ENCODE results near the gene TPD52L2.
"Not testable (repeated sequence)": the region's sequence is repeated elsewhere in the genome, so short reads cannot be mapped to it uniquely, and the experiment has no call there.

The TPD52L2 gene

DNA sequence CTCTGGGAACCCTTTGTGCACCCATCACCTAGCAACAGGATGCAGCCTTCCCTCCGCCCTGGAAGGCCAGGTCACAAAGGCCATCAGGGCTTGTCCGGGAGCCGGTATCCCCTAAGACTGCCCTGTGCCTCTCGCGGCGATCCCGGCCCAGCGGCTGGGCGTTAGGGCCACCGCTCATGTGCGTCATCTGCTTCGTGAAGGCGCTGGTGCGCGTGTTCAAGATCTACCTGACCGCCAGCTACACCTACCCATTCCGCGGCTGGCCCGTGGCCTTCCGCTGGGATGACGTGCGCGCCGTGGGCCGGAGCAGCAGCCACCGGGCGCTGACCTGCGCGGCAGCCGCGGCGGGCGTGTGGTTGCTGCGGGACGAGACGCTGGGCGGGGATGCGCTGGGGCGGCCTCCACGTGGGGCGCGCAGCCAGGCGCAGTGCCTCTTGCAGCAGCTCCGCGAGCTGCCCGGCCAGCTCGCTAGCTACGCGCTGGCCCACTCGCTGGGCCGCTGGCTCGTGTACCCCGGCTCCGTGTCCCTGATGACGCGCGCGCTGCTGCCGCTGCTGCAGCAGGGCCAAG, 3.6 kb upstream of the TPD52L2 start, which contains the start of gene ABHD16B:
Gene ABHD16B (plus strand): TSS at position 134 of the 570 bp plus-strand sequence. CDS start 43 bp downstream, at position 177.
- in situ Hi-C loops (cut with HindIII; ENCODE audit: low sequenced_read_pairs): no loop called here
- TF ChIP-seq, protein P1, sequence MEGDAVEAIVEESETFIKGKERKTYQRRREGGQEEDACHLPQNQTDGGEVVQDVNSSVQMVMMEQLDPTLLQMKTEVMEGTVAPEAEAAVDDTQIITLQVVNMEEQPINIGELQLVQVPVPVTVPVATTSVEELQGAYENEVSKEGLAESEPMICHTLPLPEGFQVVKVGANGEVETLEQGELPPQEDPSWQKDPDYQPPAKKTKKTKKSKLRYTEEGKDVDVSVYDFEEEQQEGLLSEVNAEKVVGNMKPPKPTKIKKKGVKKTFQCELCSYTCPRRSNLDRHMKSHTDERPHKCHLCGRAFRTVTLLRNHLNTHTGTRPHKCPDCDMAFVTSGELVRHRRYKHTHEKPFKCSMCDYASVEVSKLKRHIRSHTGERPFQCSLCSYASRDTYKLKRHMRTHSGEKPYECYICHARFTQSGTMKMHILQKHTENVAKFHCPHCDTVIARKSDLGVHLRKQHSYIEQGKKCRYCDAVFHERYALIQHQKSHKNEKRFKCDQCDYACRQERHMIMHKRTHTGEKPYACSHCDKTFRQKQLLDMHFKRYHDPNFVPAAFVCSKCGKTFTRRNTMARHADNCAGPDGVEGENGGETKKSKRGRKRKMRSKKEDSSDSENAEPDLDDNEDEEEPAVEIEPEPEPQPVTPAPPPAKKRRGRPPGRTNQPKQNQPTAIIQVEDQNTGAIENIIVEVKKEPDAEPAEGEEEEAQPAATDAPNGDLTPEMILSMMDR (IDR thresholded peaks at IDR 0.05; ENCODE audit: low read depth, low read length, missing control alignments): no peak
- no peak within 1 kb of the TSS for H3K4me3 ChIP-seq (ENCODE audit: low read depth, low read length)
- no peak for DNase-seq (ENCODE audit: low read depth)

DNA sequence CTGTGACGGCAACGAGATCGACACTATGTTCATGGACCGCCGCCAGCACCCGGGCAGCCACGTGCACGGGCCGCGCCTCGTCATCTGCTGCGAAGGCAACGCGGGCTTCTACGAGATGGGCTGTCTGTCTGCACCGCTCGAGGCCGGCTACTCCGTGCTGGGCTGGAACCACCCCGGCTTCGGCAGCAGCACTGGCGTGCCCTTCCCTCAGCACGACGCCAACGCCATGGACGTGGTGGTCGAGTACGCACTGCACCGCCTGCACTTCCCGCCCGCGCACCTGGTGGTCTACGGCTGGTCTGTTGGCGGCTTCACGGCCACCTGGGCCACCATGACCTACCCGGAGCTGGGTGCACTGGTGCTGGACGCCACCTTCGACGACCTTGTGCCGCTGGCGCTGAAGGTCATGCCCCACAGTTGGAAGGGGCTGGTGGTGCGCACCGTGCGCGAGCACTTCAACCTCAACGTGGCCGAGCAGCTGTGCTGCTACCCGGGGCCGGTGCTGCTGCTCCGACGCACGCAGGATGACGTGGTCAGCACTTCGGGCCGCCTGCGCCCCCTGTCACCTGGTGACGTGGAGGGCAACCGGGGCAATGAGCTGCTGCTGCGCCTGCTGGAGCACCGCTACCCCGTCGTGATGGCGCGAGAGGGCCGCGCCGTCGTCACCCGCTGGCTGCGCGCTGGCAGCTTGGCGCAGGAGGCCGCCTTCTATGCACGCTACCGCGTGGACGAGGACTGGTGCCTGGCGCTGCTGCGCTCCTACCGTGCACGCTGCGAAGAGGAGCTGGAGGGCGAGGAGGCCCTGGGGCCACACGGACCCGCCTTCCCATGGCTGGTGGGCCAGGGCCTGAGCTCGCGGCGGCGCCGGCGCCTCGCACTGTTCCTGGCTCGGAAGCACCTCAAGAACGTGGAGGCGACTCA, 2.8 kb upstream of the TPD52L2 start:
- in situ Hi-C loops (cut with HindIII; ENCODE audit: low sequenced_read_pairs): no loop called here
- no peak overlapping the region for H3K4me3 ChIP-seq (ENCODE audit: low read depth, low read length)
- TF ChIP-seq, protein P1 (IDR thresholded peaks at IDR 0.05; ENCODE audit: low read depth, low read length, missing control alignments): no peak
- no peak for DNase-seq (ENCODE audit: low read depth)

DNA sequence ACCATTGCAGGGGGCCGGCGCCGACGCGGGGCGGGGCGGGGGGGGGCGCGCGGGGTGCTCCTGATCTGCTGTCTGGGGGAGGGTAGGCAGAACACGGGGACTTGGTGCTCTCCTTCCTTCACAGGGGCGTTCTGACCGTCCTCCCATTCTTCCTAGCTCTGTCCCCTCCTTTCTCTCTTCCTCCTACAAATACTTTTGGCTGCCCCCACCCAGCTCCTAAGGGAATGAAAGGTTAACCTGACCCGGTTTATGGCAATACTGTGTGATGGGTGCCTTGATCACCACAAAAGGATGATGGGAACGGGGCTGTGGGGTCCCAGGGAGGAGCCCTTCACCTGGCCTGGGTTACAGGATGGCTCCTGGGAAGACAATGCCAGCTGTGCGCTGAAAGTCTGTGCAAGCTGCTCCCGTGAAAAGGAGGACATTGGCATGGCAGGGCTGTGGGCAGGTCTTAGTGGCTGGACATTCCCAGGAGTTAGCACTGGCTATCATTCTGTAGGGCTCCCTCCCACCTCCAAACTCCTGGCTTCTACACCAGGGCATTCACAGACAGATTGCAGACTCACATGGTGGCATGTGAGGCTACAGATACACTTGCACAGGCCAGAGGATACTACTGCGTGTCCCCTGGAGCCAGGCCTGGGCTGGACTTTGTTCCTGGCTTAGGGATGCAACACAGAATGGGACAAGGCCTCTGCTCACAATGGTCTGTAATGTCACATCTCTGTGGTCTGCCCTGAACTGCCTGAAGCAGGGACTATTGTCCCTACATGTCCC, 1.9 kb upstream of the TPD52L2 start:
- peak overlapping the region; percentile 95 for H3K4me3 ChIP-seq (ENCODE audit: low read depth, low read length)
- in situ Hi-C loops (cut with HindIII; ENCODE audit: low sequenced_read_pairs): no loop called here

DNA sequence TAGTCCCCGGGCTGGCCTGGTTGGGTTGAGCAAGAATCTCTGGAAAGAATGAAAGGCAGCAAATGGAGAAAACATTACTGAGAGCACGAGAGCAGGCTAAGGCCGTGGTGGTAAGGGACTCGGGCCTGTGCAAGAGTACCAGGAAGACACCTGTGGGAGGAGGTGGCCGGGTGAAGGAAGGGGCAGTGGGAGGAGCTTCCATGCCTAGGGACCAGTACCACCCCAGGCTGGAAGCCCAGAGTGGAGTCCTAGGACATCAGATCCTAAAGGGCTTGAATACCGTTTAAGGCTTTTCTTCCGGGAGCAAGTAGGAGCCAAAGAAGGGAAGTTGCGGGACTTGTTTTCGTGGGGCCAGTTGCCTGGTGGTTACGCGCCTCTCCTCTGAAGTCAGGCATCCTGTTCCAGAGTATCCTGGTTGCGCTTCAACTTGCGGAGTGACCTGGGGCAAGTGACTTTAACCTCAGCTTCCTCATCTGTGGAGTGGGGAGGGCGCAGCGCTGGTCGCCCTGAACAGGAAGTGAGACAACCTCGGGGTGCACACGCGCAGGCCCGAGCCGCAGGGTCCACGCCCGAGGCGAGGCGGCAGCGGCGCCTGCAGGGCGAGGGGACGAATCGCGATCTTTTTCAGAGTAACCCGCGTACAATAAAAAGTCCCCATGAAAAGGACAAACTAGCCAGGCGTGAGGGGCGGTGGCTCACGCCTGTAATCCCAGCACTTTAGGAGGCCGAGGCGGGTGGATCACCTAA, 1.1 kb upstream of the TPD52L2 start:
- TF ChIP-seq, protein P1 (IDR thresholded peaks at IDR 0.05; ENCODE audit: low read depth, low read length, missing control alignments): peak; percentile 64
- H3K4me3 ChIP-seq (ENCODE audit: low read depth, low read length): peak overlapping the region; percentile 95
- in situ Hi-C loops (cut with HindIII; ENCODE audit: low sequenced_read_pairs): no loop called here
- DNase-seq (ENCODE audit: low read depth): no peak

More for the DNA sequence above, 1.9 kb upstream of the TPD52L2 start:
- TF ChIP-seq, protein P1 (IDR thresholded peaks at IDR 0.05; ENCODE audit: low read depth, low read length, missing control alignments): no peak
- no peak for DNase-seq (ENCODE audit: low read depth)

DNA sequence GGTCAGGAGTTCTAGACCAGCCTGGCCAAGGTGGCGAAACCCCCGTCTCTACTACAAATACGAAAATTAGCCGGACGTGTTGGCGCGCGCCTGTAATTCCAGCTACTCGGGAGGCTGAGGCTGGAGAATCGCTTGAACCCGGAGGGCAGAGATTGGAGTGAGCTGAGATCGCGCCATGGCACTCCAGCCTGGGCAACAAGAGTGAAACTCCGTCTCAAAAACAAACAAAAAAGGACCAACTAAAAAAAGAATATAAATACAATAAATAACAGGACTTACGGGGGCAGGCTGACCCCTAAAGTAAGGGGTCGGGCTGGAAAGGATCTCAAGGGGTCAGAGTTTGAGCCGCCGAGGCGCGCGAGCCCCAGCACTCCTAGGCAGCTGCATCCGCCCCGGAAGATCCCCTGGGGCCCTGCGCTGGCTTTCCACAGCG, 509 bp upstream of the TPD52L2 start:
- DNase-seq (ENCODE audit: low read depth): no peak
- TF ChIP-seq, protein P1 (IDR thresholded peaks at IDR 0.05; ENCODE audit: low read depth, low read length, missing control alignments): no peak
- in situ Hi-C loops (cut with HindIII; ENCODE audit: low sequenced_read_pairs): no loop called here

DNA sequence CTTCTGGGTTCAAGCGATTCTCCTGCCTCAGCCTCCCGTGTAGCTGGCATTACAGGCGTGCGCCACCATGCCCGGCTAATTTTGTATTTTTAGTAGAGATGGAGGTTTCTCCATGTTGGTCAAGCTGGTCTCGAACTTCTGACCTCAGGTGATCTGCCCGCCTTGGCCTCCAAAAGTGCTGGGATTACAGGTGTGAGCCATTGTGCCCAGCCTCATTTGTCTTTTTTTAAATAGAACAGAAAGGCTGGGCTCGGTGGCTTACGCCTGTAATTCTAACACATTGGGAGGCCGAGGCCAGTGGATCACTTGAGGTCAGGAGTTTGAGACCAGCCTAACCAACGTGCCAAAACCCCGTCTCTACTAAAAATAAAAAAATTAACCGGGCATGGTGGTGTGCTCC, 2.0 kb downstream of the TPD52L2 start:
- in situ Hi-C loops (cut with HindIII; ENCODE audit: low sequenced_read_pairs); H3K4me3 ChIP-seq (ENCODE audit: low read depth, low read length); DNase-seq (ENCODE audit: low read depth): not testable (repeated sequence)

More for the DNA sequence above, 509 bp upstream of the TPD52L2 start:
- H3K4me3 ChIP-seq (ENCODE audit: low read depth, low read length): peak overlapping the region; percentile 95
